IMR-90 (cell line): ENCODE data around the gene NMRAL1. TPM values are rescaled to one million over a fixed set of nuclear protein-coding genes. Genes with fewer than 3 reads are reported as not detected.

Experiments
- ATAC-seq: fragments of 200-7000 bp; cut with Tn5 transposase; 2 replicates; pipeline ENCODE4 v1.9.1; 2020; ENCODE audit warnings: low read depth, mild to moderate bottlenecking, moderate library complexity
- BruUV-seq: library from RNA; stranded (reverse); fragments of 400-500 nt; replicated peaks from 2 replicates; lab custom pipeline; 2021; lab: Mats Ljungman, UMichigan
- CTCF ChIA-PET: fragments of 300-600 bp; formaldehyde crosslinking; extraction: SDS; loops from one replicate; lab custom pipeline; 2021; ENCODE audit warnings: antibody characterized with exemption; lab: Yijun Ruan, JAX
- POLR2A ChIA-PET: fragments of 300-600 bp; sonication (Branson Sonifier 250); formaldehyde crosslinking; loops from one replicate; lab custom pipeline; 2022; ENCODE audit warnings: antibody characterized with exemption; ENCODE audit not compliant: unreplicated experiment; lab: Charles Lee
- DNase-seq: peaks from one replicate; pipeline ENCODE4 v3.0.0; 2013
- H2AFZ ChIP-seq: replicated peaks from 2 replicates; pipeline ENCODE3; 2013; ENCODE audit warnings: low read length, mild to moderate bottlenecking; ENCODE audit not compliant: poor library complexity
- H2AK5ac ChIP-seq: 2 replicates; pipeline ENCODE4 v1.6.1; 2013; ENCODE audit warnings: low read depth, low read length, inconsistent platforms
- H2AK9ac ChIP-seq: replicated peaks from 2 replicates; pipeline ENCODE3; 2013; ENCODE audit warnings: mild to moderate bottlenecking, low read depth, low read length, moderate library complexity; ENCODE audit not compliant: poor library complexity
- H2BK120ac ChIP-seq: 2 replicates; pipeline ENCODE4 v1.6.1; 2013; ENCODE audit warnings: low read depth, low read length, inconsistent platforms
- H2BK15ac ChIP-seq: 3 replicates; pipeline ENCODE4 v1.6.1; 2013; ENCODE audit warnings: low read depth, low read length, inconsistent platforms
- H2BK20ac ChIP-seq: 2 replicates; pipeline ENCODE4 v1.6.1; 2013; ENCODE audit warnings: low read depth, mild to moderate bottlenecking, inconsistent platforms, low read length, moderate library complexity
- H2BK5ac ChIP-seq: 2 replicates; pipeline ENCODE4 v1.6.1; 2013; ENCODE audit warnings: mild to moderate bottlenecking, low read depth, low read length, inconsistent platforms; ENCODE audit not compliant: poor library complexity, severe bottlenecking
- H3K14ac ChIP-seq: replicated peaks from 2 replicates; pipeline ENCODE4 v1.6.1; 2013; ENCODE audit warnings: low read depth, low read length, inconsistent platforms
- H3K18ac ChIP-seq: 2 replicates; pipeline ENCODE4 v1.6.1; 2013; ENCODE audit warnings: low read depth, low read length, control low read depth
- H3K23ac ChIP-seq: 2 replicates; pipeline ENCODE4 v1.6.1; 2013; ENCODE audit warnings: low read depth, low read length, inconsistent platforms
- H3K27ac ChIP-seq: 2 replicates; pipeline ENCODE4 v1.5.1; 2013; ENCODE audit warnings: mild to moderate bottlenecking, control low read depth, low read length; ENCODE audit not compliant: insufficient read depth
- H3K27me3 ChIP-seq: 2 replicates; pipeline ENCODE4 v1.6.1; 2013; ENCODE audit warnings: low read length; ENCODE audit not compliant: control insufficient read depth, insufficient read depth
- H3K36me3 ChIP-seq: 2 replicates; pipeline ENCODE4 v1.6.1; 2013; ENCODE audit warnings: low read length, mixed read lengths; ENCODE audit not compliant: control insufficient read depth, insufficient read depth
- H3K4ac ChIP-seq: 2 replicates; pipeline ENCODE4 v1.6.1; 2013; ENCODE audit warnings: low read depth, low read length, inconsistent platforms
- H3K4me1 ChIP-seq: 2 replicates; pipeline ENCODE4 v1.6.1; 2013; ENCODE audit warnings: low read length, mixed read lengths; ENCODE audit not compliant: control insufficient read depth, insufficient read depth
- H3K4me2 ChIP-seq: 2 replicates; pipeline ENCODE4 v1.6.1; 2013; ENCODE audit warnings: low read depth, mild to moderate bottlenecking, control low read depth, low read length, moderate library complexity
- H3K4me3 ChIP-seq: 2 replicates; pipeline ENCODE4 v1.5.1; 2013; ENCODE audit warnings: low read depth, mild to moderate bottlenecking, control low read depth, low read length, moderate library complexity; ENCODE audit not compliant: insufficient read depth
- H3K56ac ChIP-seq: 2 replicates; pipeline ENCODE4 v1.6.1; 2013; ENCODE audit warnings: low read length, inconsistent platforms; ENCODE audit not compliant: insufficient read depth; ENCODE audit errors: extremely low read depth
- H3K79me1 ChIP-seq, 2 experiments: 2 replicates each; pipeline ENCODE4 v1.6.1; 2013; ENCODE audit warnings: low read length in 2 of 2, inconsistent platforms in 1 of 2, low read depth in 1 of 2
- H3K9ac ChIP-seq: 2 replicates; pipeline ENCODE4 v1.6.1; 2013; ENCODE audit warnings: low read depth, low read length, control low read depth
- H3K9me1 ChIP-seq: 2 replicates; pipeline ENCODE4 v1.6.1; 2013; ENCODE audit warnings: low read length, inconsistent platforms; ENCODE audit not compliant: insufficient read depth
- H3K9me3 ChIP-seq: 2 replicates; pipeline ENCODE4 v1.6.1; 2013; ENCODE audit warnings: low read length; ENCODE audit not compliant: control insufficient read depth, insufficient read depth
- H4K20me1 ChIP-seq: 2 replicates; pipeline ENCODE4 v1.6.1; 2013; ENCODE audit warnings: low read length, inconsistent platforms; ENCODE audit not compliant: insufficient read depth
- H4K5ac ChIP-seq: 2 replicates; pipeline ENCODE4 v1.6.1; 2013; ENCODE audit warnings: mild to moderate bottlenecking, low read depth, low read length, control low read depth
- H4K8ac ChIP-seq, 2 experiments: 2 replicates each; pipeline ENCODE4 v1.6.1; 2013; ENCODE audit warnings: low read depth in 2 of 2, low read length in 2 of 2, control low read depth in 1 of 2, inconsistent platforms in 1 of 2
- H4K91ac ChIP-seq: 2 replicates; pipeline ENCODE4 v1.6.1; 2013; ENCODE audit warnings: low read depth, low read length, inconsistent platforms; ENCODE audit not compliant: insufficient read depth
- BHLHE40 ChIP-seq: fragments of 150-350 bp; IDR thresholded peaks from 2 replicates; pipeline ENCODE4 v1.6.1; 2016; ENCODE audit warnings: mild to moderate bottlenecking, low read depth, low read length
- CEBPB ChIP-seq: IDR thresholded peaks from 2 replicates; pipeline ENCODE4 v1.6.1; 2012; ENCODE audit warnings: low read depth, low read length, improper control_type of control experiment
- CHD1 ChIP-seq: IDR thresholded peaks from 2 replicates; pipeline ENCODE4 v1.6.1; 2012; ENCODE audit warnings: low read depth, low read length, improper control_type of control experiment
- MAFK ChIP-seq: IDR thresholded peaks from 2 replicates; pipeline ENCODE4 v1.6.1; 2012; ENCODE audit warnings: low read depth, low read length, improper control_type of control experiment
- MAZ ChIP-seq: IDR thresholded peaks from 2 replicates; pipeline ENCODE4 v1.6.1; 2012; ENCODE audit warnings: low read depth, mild to moderate bottlenecking, low read length, improper control_type of control experiment, moderate library complexity, borderline replicate concordance
- RFX5 ChIP-seq: IDR thresholded peaks from 2 replicates; pipeline ENCODE4 v1.8.0; 2012; ENCODE audit warnings: low read depth, mild to moderate bottlenecking, low read length, moderate library complexity
- SMC3 ChIP-seq: fragments of 150-350 bp; IDR thresholded peaks from 2 replicates; pipeline ENCODE4 v1.6.1; 2016; ENCODE audit warnings: low read depth, mild to moderate bottlenecking, antibody characterized with exemption, low read length, moderate library complexity
- WGBS, 2 experiments: methylation state at CpG; one replicate each; pipeline versions ENCODE4 v1.1.5 to v1.1.7; 2013; ENCODE audit warnings: missing lambda C conversion rate in 2 of 2; ENCODE audit not compliant: insufficient read length in 1 of 2; ENCODE audit errors: extremely low coverage in 2 of 2; 5-methylcytosine and 5-hydroxymethylcytosine counted together
- dilution Hi-C: fragments of 300-500 bp; cut with HindIII; formaldehyde crosslinking; loops from one replicate; pipeline ENCODE4 v1.14.3; 2018; ENCODE audit warnings: low sequenced_read_pairs; ENCODE audit not compliant: unreplicated experiment
- in situ Hi-C: fragments of 300-500 bp; cut with MboI; formaldehyde crosslinking; loops from 3 replicates; pipeline ENCODE4 v1.14.3; 2019; ENCODE audit warnings: low sequenced_read_pairs, inconsistent platforms, mixed read lengths
- intact Hi-C: fragments of 100-400 bp; cut with micrococcal nuclease; formaldehyde crosslinking; loops from 2 replicates; pipeline ENCODE4 v1.10.0; 2022
- polyA plus RNA-seq, 3 experiments: library from polyadenylated mRNA; depleted of rRNA; stranded (reverse); fragments of >200 nt; gene quantifications; 2 replicates each; pipeline ENCODE4 v1.2.3, GENCODE V29; 2012; ENCODE audit warnings: low replicate concordance in 1 of 3
- total RNA-seq: library from RNA; depleted of rRNA; stranded (reverse); fragments of >200 nt; gene quantifications from 2 replicates; pipeline ENCODE4 v1.2.3, GENCODE V29; 2012
- TF ChIP-seq, protein P1 (sequence below): fragments of 150-350 bp; IDR thresholded peaks from 2 replicates; pipeline ENCODE4 v1.6.1; 2017; ENCODE audit warnings: mild to moderate bottlenecking, antibody characterized with exemption, low read length, low read depth
- TF ChIP-seq, protein P2 (sequence below): fragments of 150-350 bp; IDR thresholded peaks from 2 replicates; pipeline ENCODE4 v1.6.1; 2016; ENCODE audit warnings: low read depth, mild to moderate bottlenecking, low read length, moderate library complexity, borderline replicate concordance

The NMRAL1 gene
- total and polyA plus RNA-seq, 2 of the 4 experiments (the other 2 are of a cell fraction) = 48.6 to 67.6 TPM

GRCh38 chr16:4426021-4426684 lies 48.3 kb downstream of the NMRAL1 start:
- peak overlapping the region; percentile 89; the same call in 1 of the 2 replicates for H3K23ac ChIP-seq
- no peaks in the 10 kb centered on the region for H3K9me3 ChIP-seq
- peak overlapping the region; percentile 100 for H2AFZ ChIP-seq
- H4K20me1 ChIP-seq = peaks cover 16% of the 10 kb centered on the region; the same call in 1 of the 2 replicates
- no CpG with 5 or more reads among the region's 31 CpGs for WGBS, 2 experiments
- ATAC-seq (peak; percentile 21), DNase-seq (no peak)
- peak overlapping the region; percentile 88 for H3K9ac ChIP-seq
- H3K36me3 ChIP-seq = peaks cover 4% of the 10 kb centered on the region
- TF ChIP-seq CEBPB = peak; percentile 30; the same call in 1 of the 2 replicates
- TF ChIP-seq, protein P1, sequence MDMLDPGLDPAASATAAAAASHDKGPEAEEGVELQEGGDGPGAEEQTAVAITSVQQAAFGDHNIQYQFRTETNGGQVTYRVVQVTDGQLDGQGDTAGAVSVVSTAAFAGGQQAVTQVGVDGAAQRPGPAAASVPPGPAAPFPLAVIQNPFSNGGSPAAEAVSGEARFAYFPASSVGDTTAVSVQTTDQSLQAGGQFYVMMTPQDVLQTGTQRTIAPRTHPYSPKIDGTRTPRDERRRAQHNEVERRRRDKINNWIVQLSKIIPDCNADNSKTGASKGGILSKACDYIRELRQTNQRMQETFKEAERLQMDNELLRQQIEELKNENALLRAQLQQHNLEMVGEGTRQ = 0 out of 2 replicates have a peak, but pooled peaks have one; percentile 8
- TF ChIP-seq, protein P2, sequence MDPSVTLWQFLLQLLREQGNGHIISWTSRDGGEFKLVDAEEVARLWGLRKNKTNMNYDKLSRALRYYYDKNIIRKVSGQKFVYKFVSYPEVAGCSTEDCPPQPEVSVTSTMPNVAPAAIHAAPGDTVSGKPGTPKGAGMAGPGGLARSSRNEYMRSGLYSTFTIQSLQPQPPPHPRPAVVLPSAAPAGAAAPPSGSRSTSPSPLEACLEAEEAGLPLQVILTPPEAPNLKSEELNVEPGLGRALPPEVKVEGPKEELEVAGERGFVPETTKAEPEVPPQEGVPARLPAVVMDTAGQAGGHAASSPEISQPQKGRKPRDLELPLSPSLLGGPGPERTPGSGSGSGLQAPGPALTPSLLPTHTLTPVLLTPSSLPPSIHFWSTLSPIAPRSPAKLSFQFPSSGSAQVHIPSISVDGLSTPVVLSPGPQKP = no peak
- no peak for TF ChIP-seq MAZ
- no peak for TF ChIP-seq BHLHE40
- TF ChIP-seq CHD1 = no peak
- no peak for TF ChIP-seq RFX5
- TF ChIP-seq MAFK = no peak
- no peak for TF ChIP-seq SMC3
- CTCF ChIA-PET = no interaction called here
- dilution Hi-C loops (no loop called here), in situ Hi-C loops (no loop called here), intact Hi-C loops (no loop called here)
- H4K8ac ChIP-seq = peak overlapping the region; percentile 73 to 89
- peak overlapping the region; percentile 84 for H3K14ac ChIP-seq
- H3K4me1 ChIP-seq = peaks cover 5% of the 10 kb centered on the region; the same call in 1 of the 2 replicates
- peaks cover 16% of the 10 kb centered on the region for H3K9me1 ChIP-seq
- peak overlapping the region; percentile 42 for H4K91ac ChIP-seq
- H3K4ac ChIP-seq = peak overlapping the region; percentile 81
- H2BK20ac ChIP-seq = 0 out of 2 replicates have a peak overlapping the region, but pooled peaks have one; percentile 8
- no TSS peak for BruUV-seq
- peaks cover 15 to 47% of the 10 kb centered on the region in 2 experiments; a peak in 3 of 4 replicates for H3K79me1 ChIP-seq
- peak overlapping the region; percentile 61 for H3K4me3 ChIP-seq
- no peak overlapping the region for H2BK120ac ChIP-seq
- peak overlapping the region; percentile 29 for H2BK5ac ChIP-seq
- H3K4me2 ChIP-seq = peak overlapping the region; percentile 96
- H2BK15ac ChIP-seq = no peak overlapping the region
- no peak overlapping the region for H3K18ac ChIP-seq
- peak overlapping the region; percentile 60 for H3K27ac ChIP-seq
- POLR2A ChIA-PET = no interaction called here
- peak overlapping the region; percentile 97 for H2AK9ac ChIP-seq
- H3K56ac ChIP-seq = peak overlapping the region; percentile 36
- H4K5ac ChIP-seq = peak overlapping the region; percentile 28; the same call in 1 of the 2 replicates
- no peaks in the 10 kb centered on the region for H3K27me3 ChIP-seq
- peak overlapping the region; percentile 93 for H2AK5ac ChIP-seq
